GM19043 (cell line): ENCODE results near the gene GSE1.
"Not testable (repeated sequence)": the region's sequence is repeated elsewhere in the genome, so short reads cannot be mapped to it uniquely, and the experiment has no call there.

Experiments
- ATAC-seq: cut with Tn5 transposase; IDR thresholded peaks from one replicate; pipeline ENCODE4 v1.9.1; 2021; ENCODE audit warnings: low read depth; ENCODE audit not compliant: unreplicated experiment

GSE1 gene

DNA sequence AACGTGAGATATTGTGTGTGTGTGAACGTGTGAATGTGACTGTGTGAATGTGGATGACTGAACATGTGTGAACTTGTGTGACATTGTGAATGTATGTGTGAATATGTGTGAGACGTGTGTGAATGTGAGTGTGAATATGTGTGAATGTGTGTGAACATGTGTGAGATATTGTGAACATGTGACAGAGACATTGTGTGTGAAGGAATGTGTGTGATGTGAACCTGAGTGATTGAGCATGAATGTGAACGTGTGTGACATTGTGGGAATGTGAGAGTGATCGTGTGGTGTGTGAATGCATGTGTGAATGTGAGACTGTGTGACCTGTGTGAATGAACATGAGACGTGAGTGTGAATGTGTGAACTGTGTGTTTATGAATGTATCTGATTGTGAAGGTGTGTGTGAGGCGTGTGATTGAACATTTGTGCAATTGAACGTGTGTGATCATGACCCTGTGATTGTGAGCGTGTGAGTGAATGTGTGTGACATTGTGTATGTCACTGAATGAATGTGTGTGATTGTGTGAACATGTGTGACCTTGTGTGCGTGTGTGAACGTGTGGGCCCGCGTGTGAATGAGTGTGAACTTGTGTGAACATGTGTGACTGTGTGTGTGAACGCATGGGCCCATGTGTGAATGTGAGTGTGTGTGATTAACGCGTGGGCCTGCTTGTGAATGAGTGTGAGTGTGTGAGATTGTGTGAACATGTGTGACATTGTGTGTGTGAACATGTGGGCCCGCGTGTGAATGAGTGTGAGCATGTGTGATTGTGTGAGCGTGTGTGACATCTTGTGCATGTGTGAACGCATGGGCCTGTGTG, 23.2 kb upstream of the GSE1 start:
- no peak for ATAC-seq

DNA sequence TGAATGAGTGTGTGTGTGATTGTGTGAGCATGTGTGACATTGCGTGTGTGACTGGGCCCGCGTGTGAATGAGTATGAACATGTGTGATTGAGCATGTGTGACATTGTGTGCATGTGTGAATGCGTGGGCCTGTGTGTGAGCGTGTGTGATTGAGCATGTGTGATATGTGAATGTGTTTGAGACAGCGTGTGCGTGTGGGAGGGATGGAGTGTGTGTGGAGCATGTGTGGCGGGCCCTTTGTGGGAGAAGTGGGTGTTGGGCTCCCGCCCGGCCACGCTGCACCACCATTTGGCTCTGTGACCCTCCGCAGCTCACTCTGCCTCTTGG, 22.7 kb upstream of the GSE1 start:
- ATAC-seq: no peak

DNA sequence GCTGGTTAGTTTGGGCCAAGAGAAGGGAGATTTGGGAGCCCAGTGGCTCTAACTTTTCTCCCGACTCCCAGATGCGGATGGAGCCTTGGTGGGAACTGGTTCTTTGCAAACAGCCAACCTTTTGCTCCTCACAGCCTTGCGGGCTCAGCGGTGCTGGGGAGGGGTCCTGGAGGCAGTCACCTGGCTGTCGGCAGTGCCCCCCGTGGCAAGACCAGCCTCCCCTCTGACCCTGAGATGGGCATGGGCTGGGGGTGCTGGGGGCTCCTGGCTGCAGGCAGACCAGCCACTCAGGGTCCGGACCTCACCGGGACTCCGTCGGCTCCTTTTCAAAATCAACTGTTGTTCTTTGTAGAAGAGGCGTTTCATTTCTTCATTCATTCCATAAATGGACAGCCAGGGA, 21.7 kb upstream of the GSE1 start:
- ATAC-seq: no peak

DNA sequence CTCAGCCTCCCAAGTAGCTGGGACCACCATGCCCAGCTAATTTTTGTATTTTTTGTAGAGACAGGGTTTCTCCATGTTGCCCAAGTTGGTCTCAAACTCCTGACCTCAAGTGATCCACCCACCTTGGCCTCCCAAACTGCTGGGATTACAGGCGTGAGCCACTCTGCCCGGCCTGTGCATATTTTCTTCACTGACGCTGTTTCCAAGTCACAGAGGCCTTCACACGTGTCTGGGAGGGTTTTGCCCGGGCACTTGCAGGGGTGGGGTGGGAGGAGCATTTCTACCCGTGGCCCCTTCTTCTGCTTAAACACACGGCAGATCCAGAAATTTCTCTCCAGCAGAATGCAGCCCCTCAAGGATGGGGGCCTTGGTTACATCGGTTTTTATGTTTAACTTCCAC, 20.8 kb upstream of the GSE1 start:
- not testable (repeated sequence) for ATAC-seq

DNA sequence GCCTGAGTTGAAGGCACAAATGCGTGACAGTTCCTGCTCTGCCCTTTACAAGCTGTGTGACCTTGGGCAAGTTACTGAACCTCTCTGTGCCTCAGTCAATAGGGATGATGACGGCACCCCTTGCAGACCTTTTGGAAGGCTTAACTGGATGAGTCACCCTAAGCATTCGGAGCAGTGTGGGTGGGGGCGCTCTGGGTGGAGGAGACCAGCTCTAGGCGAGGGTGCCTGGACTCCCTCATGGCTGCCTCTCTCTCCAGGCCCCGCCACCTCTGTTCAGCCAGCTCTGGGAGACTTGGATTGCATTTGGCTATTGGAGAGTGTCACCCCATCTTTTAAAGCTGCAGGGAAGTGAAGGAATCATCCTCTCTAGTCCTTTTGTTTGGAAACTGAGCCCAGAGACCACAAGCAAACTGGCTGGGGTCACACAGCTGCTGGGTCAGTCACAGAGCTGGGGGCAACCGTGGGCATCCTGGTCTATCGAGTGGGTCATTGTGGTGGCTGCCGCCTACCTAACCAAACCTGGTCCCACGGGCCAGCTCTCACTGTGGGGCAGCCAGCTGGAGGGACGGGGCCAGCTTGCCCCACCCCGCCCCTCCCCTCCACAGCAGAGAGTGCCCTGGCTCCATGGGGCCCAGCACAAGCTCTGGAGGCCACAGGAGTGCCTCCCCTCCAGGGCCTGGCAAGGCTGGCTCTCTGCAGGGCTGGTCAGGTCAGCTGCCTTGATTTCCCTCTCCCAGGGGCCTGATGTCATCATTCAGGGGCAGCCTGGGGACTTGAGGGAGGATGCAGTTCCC, 20.2 kb upstream of the GSE1 start:
- no peak for ATAC-seq

DNA sequence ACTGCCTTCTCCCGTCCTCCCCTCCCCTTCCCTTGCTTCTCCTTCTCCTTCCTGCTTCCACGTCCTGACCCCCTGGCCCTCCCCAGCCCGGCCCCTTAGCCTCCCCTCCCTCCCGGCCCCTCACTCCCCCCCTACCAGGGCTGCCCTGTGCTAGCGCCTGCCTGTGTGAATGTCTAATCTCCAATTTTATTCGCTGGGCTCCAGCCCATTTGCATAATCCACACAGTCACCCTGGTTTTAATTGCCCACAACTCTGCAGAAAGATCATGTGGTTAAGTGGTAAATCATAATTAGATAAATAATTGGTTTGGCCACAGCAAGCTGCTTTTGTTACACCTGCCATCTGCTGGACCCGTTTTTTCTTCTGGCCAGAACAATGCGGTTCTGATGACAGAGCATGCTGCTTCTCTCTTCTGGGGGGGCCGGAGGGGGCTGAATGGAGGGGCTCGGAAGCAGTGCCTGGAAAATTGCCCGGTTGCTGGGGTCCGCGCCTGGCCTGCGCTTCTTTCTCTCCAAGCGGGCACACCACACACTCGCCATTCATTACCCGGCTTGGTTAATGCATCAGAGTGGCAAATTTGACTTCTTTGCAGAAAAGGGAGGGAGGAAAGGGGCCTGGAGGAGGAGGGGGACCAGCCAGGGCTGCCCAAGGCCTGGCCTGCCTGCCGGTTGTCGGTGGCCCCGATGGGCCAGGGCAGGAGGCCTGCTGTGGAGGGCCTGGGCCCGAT, 19.5 kb upstream of the GSE1 start:
- no peak for ATAC-seq

DNA sequence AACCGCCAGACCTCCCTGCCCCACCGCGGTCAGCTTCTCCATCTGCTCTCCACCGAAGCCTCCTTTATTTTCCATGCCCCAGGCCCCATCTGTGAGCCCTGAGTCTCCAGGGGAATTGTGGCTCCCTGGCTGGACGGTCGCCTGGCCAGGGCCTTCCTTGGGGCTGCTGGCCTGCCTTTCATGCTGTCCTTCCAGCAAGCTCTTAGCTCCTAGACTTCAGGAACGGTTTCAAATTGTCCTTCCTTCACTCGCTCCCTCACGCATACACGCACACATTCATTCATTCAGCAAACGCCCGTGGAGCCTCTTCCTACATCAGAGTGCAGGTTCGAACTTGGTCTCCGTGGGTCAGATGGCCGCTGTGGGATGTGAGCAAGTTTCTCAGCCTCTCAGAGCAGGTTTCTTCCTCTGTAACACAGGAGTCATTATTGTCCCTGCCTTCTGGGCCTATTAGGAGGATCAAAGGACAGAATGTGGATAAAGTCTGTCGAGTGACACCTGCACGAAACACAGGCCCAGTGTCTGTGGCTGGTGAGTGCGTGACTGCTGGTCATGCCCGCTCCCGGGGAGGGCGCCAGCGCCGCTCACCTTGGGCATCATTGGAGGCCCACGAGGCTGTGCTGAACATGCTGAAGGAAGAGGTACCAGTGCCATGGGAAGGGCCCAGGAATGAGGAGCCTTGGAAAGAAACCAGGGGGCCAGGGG, 18.7 kb upstream of the GSE1 start:
- no peak for ATAC-seq

DNA sequence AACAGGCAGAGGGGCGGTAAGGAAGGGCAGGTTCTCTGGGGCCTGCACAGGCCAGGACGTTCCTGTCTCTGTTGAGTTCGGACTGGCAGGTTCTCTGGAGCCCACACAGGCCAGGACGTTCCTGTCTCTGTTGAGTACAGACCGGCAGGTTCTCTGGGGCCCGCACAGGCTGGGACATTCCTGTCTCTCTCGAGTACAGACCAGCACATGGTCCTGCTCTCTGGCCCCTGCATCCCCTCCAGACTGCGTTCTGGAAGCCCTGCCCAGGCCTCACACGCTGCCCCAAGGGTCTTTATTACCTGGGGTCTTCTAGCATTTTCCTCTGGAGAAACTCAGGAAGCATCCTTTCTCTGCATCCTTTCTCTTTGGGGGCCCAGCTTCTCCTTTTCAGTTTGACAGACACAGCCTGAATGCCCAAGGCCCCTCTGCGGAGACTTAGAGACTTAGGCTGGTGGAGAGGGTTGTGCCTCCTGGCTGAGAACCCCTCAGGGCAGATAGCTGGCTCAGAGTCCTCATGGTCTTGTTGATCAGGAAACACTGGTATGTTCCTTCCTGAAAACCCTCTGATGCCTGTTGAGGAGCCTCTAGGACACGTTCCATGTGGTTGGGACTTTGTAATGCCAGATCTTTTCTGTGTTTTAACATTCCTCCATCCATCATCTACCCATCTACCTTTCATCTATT, 18.0 kb upstream of the GSE1 start:
- ATAC-seq: no peak

DNA sequence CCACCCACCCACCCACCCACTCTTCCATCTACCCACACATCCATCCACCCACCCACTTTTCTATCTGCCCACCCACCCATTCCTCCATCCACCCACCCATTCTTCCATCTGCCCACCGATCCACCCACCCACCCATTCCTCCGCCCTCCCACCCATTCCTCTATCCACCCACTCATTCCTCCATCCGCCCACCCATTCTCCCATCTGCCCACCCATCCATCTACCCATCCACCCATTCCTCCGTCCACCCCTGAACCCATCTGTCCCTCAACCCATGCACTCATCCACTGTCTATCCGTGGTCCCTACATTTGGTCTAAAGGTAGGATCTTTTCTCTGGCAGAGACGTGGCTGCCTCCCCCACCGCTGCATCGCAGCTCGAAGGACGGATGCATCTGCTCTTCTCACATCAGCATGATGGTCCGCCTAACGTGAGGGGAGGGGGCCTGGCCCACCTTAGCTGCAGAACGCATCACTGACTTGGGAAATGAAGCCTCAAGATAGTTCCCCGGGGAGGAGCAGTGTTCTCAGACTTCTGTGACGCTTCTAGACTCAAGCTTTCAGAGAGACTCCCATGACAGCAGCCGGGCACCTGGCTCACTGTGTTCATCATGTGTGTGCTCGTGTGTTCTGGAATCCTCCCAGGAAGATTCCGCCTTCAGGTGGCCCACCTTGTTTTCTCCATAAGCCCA, 17.2 kb upstream of the GSE1 start:
- ATAC-seq: no peak

DNA sequence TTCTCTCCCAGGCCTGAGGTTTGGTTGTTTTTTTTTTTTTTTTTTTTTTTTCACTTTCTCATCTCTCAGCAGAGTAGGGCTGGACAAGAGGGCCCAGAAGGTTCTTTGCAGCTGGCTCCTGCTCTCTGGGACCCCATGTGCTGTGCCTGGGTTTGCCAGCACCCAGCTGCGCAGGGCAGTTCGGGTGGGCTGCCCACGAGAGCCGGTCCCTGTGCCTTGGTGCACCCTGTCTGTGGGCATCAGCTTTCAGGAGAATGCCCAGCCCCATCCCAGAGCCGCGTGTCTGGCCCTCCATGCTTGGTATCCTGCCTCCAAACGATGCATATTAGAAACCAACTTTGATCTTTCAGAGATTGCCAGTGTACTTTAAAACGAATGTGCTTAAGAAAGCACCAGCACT, 15.0 kb upstream of the GSE1 start:
- no peak for ATAC-seq

DNA sequence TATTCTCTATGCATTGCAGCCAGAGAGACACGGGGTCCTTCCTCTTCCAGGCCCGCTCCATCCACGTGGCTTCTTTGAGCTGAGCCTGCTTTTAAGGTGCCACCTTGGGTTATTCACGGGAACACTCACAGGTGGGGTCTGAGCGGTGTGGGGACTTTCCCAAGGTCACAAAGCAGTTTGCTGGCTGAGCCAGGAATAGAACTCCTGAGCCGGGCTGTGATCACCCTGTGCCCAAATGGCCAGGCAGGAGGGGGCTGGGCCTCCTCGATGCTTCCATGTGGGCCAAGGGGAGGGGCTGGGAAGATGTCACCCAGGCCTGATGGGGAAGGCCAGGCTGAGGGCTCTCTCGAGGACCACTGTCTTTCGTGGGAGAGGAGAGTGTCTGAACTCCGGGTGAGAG, 13.0 kb upstream of the GSE1 start:
- no peak for ATAC-seq

DNA sequence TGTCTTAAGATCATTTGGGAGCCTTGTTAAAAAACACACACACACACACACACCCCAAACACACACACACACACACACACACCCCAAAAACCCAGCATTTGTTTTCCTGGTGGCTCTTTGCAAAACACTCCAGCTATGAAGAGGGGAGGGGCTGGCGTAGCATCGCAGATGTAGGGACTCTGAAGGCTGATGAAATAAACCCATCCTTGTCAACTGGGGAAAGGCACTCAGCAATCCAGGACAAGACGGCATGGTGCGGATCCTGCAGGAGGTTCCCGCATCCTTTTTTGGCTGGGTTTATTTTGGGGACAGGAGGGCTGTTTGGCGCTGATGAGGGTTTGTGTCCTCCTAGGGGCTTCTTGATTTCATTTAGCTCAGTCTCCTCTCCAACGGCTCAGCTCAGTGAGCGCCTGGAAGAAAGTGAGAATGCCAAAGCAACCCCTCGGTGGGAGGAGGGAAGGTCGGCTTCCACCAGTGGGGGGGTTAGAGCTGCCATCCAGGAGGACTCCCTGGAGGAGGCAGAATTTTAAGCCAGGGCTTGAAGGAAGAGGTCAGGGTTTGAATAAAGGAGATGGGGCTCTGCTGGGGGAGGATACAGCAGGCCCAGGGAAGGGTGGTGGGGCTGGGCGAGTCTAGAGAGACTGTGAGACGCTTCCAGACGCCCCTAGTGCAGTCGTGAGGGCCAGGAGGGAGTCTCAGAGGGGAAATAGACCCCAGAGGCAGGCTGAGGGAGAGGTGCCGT, 12.4 kb upstream of the GSE1 start:
- ATAC-seq: no peak

DNA sequence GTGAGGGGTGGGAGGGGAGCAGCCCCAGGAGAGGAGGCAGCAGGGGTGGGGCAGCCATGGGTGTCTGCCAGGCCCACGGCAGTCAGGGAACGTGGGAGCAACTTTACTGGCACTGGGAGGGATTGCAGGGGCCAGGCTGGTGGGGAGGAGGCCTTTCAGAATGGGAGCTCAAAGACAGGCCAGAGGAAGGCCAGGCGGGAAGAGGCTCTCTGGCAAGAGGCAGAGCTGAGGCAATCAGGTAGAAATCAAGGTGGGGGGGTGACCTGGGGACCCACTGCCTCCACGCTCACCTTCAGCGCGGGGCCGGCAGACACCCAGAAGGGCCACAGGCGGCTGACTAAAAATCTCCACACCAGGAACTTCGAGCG, 11.9 kb upstream of the GSE1 start:
- ATAC-seq: no peak

DNA sequence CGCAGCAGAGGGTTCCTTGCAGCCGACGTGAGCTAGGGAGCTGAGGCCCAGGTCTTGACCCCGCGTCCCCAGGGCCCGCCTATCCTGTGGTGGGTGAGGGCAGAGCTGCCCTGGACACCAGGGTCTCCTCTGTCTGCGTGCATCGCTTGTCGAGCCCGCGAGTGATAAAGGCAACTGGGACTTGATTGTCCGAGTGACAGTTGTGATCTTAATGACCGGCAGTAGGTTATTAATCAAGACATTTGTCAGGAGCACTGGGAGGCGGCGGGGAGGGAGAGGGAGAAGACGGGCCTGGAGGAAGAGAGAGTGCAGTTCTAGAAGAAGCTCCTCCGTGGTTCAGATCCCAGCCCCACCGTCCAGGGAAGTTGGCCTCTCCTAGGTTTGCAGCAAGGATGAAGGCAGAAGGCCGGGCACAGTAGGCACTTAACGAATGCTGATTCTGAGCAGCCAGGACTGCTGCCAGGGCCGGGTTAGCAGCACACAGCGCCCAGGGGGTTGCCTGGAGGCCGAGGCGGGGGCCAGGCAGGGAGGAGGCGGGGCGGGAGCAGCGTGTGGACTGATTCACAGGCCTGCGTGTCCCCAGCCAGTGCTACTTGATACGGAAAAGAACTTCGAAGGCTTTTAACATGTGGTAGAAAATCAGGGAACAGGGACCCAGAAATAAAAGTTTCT, 11.3 kb upstream of the GSE1 start:
- ATAC-seq: no peak

DNA sequence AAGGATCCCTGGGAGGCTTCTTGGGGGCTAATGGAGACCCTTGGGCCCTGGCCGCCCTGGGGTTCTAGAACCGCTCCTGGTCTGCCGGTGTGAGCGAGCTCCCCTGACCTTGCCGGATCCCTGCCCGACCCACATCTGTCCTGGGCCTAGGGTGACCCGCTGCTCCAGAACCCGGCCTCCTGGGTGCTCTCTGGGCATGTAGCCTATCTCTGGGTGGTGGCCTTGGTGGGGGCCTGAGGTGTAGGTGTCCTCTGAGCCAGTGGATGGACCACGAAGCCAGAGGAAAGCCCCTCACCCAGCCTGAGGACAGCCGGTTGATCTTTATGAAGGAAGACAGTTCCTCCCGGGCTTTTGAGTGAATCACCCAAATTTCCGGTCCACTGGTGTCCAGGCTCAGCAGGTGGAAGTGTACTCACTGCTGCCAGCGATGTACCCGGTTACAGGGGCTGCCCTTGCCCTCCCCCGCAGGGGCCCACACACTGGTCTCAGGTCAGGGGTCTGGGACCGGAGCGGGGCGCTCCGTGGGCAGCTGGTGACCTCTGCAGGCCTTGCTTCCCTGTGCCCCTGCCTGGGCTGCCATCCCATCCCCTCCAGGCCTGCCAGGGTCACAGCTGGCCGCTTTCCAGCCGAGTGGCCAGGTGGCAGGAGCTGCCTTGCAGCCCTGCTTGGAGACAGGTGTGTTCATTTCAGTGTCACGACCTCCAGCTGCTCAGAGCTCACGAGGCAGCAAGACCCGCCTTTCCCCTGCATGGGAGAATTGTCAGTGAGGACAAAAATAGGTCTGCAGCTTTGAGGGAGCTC, 10.5 kb upstream of the GSE1 start:
- ATAC-seq: no peak

DNA sequence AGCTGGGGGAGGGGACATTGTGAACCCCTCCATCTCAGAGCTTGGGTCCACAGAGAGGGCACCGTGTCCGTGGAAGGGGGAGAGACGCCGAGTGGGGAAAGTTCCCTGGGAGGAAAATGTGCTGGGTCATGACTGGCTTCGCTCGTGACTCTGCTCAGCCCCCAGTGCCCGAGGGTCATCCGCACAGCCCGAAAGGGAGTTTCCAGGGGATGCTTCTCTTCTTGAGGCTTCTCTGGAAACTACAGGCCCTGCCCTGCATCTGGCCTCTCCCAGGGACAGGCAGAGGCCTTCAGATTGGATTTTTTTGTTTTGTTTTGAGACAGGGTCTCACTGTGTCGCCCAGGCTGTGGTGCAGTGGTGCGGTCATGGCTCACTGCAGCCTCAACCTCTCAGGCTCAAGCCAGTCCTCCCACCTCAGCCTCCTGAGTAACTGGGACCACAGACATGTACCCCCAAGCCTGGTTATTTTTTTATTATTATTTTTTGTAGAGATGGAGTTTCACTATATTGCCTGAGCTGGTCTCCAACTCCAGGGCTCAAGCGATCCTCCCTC, 9.8 kb upstream of the GSE1 start:
- no peak for ATAC-seq

DNA sequence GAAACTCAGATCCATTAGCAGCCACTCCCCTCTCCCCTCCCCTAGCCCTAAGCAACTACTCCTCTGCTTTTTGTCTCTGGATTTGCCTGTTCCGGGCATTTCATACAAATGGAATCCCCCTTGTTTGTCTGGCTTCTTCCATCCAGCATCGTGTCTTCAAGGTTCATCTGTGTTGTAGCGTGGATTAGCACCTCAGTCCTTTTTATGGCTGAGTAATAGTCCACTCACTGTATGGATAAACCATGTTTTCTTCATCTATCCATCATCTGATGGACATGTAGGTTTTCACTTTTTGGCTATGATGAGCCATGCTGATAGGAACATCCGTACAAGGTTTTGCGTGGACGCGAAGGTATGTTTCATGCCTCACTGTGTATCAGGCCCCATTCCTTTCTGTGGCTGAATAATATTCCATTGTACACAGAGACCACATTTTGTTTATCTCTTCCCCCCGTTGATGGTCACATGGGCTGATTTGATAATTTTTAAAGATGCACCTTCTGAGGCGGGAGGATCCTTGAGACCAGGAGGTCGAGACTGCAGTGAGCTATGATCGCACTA, 8.9 kb upstream of the GSE1 start:
- no peak for ATAC-seq
